T-cell (primary cell): ENCODE data around the gene SLC25A41. TPM values are rescaled to one million over a fixed set of nuclear protein-coding genes. Genes with fewer than 3 reads are reported as not detected.

Experiments used
- ATAC-seq, 4 experiments: fragments of 200-7000 bp in 3 of 4; fragments of 150-1000 bp in 1 of 4; cut with Tn5 transposase; replicated peaks in 1 of 4; 1 replicate in 3 of 4; 2 replicates in 1 of 4; pipeline ENCODE4 v1.10.0; 2021; ENCODE audit warnings: moderate library complexity in 3 of 4, mild to moderate bottlenecking in 2 of 4, moderate number of reproducible peaks in 1 of 4
- CTCF ChIA-PET, 2 donors: fragments of 300-600 bp; sonication (Branson Sonifier 250); formaldehyde crosslinking; loops; one replicate each; lab custom pipeline; 2022; ENCODE audit warnings: antibody characterized with exemption in 2 of 2; lab: Charles Lee
- POLR2A ChIA-PET, 2 donors: fragments of 300-600 bp; sonication (Branson Sonifier 250); formaldehyde crosslinking; loops; one replicate each; lab custom pipeline; 2022; ENCODE audit warnings: antibody characterized with exemption in 2 of 2; lab: Charles Lee
- DNase-seq, 35 experiments: peaks; one replicate each; pipeline versions ENCODE4 v3.0.0 to v3.0.0-alpha.2; 2013 to 2023
- H3K27ac ChIP-seq: one replicate; pipeline ENCODE4 v1.5.1; 2013; ENCODE audit warnings: low read length
- H3K27me3 ChIP-seq, 2 experiments: replicated peaks in 1 of 2; 1 replicate in 1 of 2; 2 replicates in 1 of 2; pipeline versions ENCODE4 v1.6.1 to v1.7.0; 2013; ENCODE audit warnings: low read length in 1 of 2, mixed read lengths in 1 of 2; ENCODE audit not compliant: control insufficient read depth in 2 of 2, insufficient read depth in 2 of 2; ENCODE audit errors: extremely low read depth in 1 of 2
- H3K36me3 ChIP-seq, 2 donors: 1 replicate in 1 of 2; 2 replicates in 1 of 2; pipeline versions ENCODE4 v1.6.1 to v1.7.0; 2013; ENCODE audit warnings: low read length in 1 of 2; ENCODE audit not compliant: control insufficient read depth in 2 of 2, insufficient read depth in 1 of 2; ENCODE audit errors: extremely low read depth in 1 of 2
- H3K4me1 ChIP-seq, 2 experiments: 1 replicate in 1 of 2; 2 replicates in 1 of 2; pipeline versions ENCODE4 v1.6.1 to v1.7.0; 2013; ENCODE audit warnings: low read length in 2 of 2, mixed read lengths in 1 of 2; ENCODE audit not compliant: insufficient read depth in 2 of 2, control insufficient read depth in 1 of 2; ENCODE audit errors: extremely low read depth in 1 of 2
- H3K4me3 ChIP-seq, 2 donors: 1 replicate in 1 of 2; 2 replicates in 1 of 2; pipeline versions ENCODE4 v1.5.1 to v1.7.0; 2013; ENCODE audit warnings: mild to moderate bottlenecking in 2 of 2, low read length in 1 of 2, moderate library complexity in 1 of 2; ENCODE audit not compliant: control insufficient read depth in 1 of 2; ENCODE audit errors: extremely low read depth in 1 of 2
- H3K9me3 ChIP-seq: 2 replicates; pipeline ENCODE4 v1.7.0; 2013
- H3K27ac Mint-ChIP-seq, 2 donors: one replicate each; pipeline ENCODE4 v1.8.0; 2020 to 2021; ENCODE audit warnings: mild to moderate bottlenecking in 2 of 2, mixed read lengths in 2 of 2
- H3K27me3 Mint-ChIP-seq, 2 donors: one replicate each; pipeline ENCODE4 v1.8.0; 2021 to 2022; ENCODE audit warnings: mixed read lengths in 2 of 2
- H3K36me3 Mint-ChIP-seq: one replicate; pipeline ENCODE4 v1.8.0; 2021; ENCODE audit warnings: mixed read lengths
- H3K4me1 Mint-ChIP-seq, 3 donors: one replicate each; pipeline ENCODE4 v1.8.0; 2020 to 2022; ENCODE audit warnings: mixed read lengths in 3 of 3, mild to moderate bottlenecking in 1 of 3
- H3K4me3 Mint-ChIP-seq, 3 donors: one replicate each; pipeline ENCODE4 v1.8.0; 2020 to 2022; ENCODE audit warnings: mild to moderate bottlenecking in 3 of 3, mixed read lengths in 3 of 3, moderate library complexity in 3 of 3
- H3K9me3 Mint-ChIP-seq, 3 donors: one replicate each; pipeline ENCODE4 v1.8.0; 2020 to 2022; ENCODE audit warnings: mixed read lengths in 3 of 3
- WGBS: methylation state at CpG from one replicate; pipeline ENCODE4 v1.1.5; 2013; ENCODE audit warnings: missing lambda C conversion rate; ENCODE audit not compliant: insufficient coverage; 5-methylcytosine and 5-hydroxymethylcytosine counted together
- total RNA-seq, 35 experiments: library from RNA in 6 of 35; stranded (reverse) in 6 of 35; fragments of 120-200 nt in 1 of 35; gene quantifications; one replicate each; pipeline versions ENCODE4 v1.2.1 to v1.2.4 and lab custom pipeline; 2013 to 2026

SLC25A41 gene
- total RNA-seq, 5 donors from 2014 or later (not counting 1 experiment from before 2014, with no cell fraction given), result 0.33 to 0.35 (median 0.33) TPM; not detected in 2

DNA sequence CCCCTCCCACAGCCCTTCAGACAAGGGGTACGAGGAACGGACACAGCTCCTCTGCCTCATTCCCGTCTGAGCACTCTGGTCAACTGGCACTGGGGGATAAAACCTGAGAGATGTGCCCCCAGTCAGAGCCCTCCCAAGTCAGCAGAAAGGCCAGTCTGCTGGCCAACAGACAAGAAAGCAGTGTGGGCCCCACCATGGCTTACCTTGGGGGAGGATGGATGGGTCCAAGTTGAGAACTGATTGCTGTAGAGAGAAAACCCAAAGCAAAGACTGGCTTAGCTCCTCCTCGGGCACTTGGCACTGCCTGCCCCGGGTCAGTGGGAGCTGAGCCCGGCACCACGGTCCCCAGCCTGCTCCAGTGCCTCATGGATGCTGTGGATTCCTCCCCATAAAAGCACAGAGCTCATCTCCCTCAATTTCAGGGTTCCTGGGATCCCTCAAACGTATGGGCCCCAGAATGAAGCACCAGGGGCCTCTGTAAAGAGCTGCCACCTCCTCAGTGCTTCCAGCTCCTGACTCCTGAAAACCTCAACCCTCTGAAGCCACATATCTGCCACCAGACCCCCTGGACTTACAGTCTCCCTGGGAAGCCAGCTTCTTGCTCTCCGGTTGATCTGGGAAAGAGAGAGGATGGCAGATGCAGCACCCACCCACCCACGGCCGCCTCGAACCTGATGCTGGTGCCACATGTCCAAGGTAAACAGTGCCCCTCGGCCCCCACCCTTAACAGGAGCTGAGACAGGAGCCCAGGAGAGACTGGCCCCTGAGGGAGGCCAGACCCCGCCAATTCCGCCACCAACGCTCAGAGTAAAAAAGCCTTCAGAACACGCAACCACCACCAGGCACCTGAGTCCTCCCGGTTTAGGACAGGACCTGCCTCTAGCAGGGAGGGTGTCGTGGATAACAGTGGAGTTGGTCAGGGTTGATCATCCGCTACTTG, 12.2 kb downstream of the SLC25A41 start:
- CTCF ChIA-PET, result no interaction called here
- Histone ChIP-seq H3K4me3 (no peak overlapping the region), H3K36me3 (peaks cover 13 to 59% of the 10 kb centered on the region in 2 donors), H3K27ac (no peak overlapping the region), H3K9me3 (no peaks in the 10 kb centered on the region), H3K4me1 (peaks cover 13 to 41% of the 10 kb centered on the region in 2 experiments), H3K27me3 (no peaks in the 10 kb centered on the region)
- Mint-ChIP-seq H3K27ac (no peak overlapping the region), H3K36me3 (peaks cover 28% of the 10 kb centered on the region), H3K4me3 (no peak overlapping the region), H3K9me3 (no peaks in the 10 kb centered on the region), H3K4me1 (peaks cover 31 to 42% (median 37%) of the 10 kb centered on the region in 3 donors), H3K27me3 (no peaks in the 10 kb centered on the region)
- POLR2A ChIA-PET, result no interaction called here
- 92% methylated on average over 17 of the region's 20 CpGs for WGBS
- no peak for DNase-seq
- no peak for ATAC-seq

DNA sequence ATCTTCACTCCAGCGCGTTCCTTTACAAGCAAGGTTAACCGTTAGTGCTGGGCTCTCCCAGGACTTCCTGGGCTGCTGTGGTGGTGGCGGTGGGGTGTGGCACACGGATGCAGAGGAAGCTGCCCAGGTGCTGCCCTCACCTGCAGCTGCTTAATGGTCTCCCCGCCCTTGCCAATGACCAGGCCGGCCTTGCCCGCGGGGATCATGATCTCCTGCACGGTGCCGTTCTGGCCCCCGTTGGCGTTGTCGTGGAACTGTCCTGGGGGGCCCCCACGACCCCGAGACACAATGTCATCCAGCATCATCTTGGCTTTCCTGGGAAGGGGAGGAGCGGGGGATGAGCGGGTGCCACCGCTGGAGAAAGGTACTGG, 15.0 kb downstream of the SLC25A41 start:
- no peaks in the 10 kb centered on the region for H3K27me3 ChIP-seq
- DNase-seq (no peak), ATAC-seq (no peak)
- ChIA-PET CTCF (no interaction called here), POLR2A (interaction anchor here in 1 of 2 donors (0.6 kb wide), 1 partner anchor 1773 kb away, joined by 4 read pairs; no protein-coding TSS in a partner anchor)
- Mint-ChIP-seq H3K36me3 (peaks cover 39% of the 10 kb centered on the region), H3K4me3 (no peak overlapping the region), H3K9me3 (no peaks in the 10 kb centered on the region), H3K4me1 (peaks cover 16 to 28% (median 25%) of the 10 kb centered on the region in 3 donors), H3K27me3 (no peaks in the 10 kb centered on the region), H3K27ac (no peak overlapping the region)
- 98% methylated on average over 9 of the region's 19 CpGs for WGBS
- H3K9me3 ChIP-seq, result no peaks in the 10 kb centered on the region
- peaks cover 24 to 82% of the 10 kb centered on the region in 2 donors for H3K36me3 ChIP-seq
- no peak overlapping the region for H3K4me3 ChIP-seq
- H3K4me1 ChIP-seq, result peaks cover 6 to 23% of the 10 kb centered on the region in 2 experiments
- H3K27ac ChIP-seq, result no peak overlapping the region

DNA sequence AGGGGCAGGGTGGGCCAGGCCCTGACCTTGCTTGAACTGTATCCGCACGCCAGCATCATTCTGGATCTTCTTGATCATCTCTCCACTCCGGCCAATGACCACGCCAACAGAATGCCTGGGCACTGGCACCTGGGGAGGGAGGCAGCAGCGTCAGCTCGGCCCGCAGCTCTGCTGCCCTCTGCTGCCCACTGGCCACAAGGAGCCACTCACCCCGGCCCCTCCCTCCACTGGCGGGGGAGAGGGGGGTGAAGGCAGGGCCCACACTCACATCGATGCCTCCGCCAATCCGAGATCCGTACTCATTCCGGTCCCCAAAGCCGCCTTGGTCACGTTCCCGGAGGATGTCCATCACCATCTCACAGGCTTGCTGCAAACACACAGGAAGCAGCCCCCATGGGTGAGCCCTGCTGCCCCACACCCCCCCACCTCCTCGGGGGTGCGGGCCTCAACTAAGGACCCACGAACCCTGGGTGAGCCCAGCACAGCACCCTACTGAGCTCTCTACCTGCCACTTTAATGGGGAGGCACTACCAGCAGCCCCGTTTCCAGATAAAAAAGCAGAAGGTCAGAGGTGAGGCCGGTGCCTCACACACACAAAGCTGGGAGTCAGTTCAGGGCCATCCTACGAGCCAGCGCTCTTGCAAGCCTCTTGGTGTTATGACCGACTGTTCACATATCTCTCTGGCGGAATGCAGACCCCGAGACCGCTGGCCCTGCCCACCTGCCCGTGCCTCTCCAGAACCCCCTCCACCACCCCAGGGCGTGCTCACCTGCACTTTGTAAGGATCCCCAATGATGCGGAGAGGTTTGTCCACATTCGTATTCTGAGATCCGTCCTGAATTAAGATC, 15.6 kb downstream of the SLC25A41 start:
- H3K4me3 ChIP-seq, result no peak overlapping the region
- H3K4me1 ChIP-seq, result peaks cover under 1 to 16% of the 10 kb centered on the region in 2 experiments
- no peak overlapping the region for H3K27ac ChIP-seq
- no peak for ATAC-seq
- no peaks in the 10 kb centered on the region for H3K9me3 ChIP-seq
- Mint-ChIP-seq H3K4me3 (no peak overlapping the region), H3K9me3 (no peaks in the 10 kb centered on the region), H3K27me3 (no peaks in the 10 kb centered on the region), H3K4me1 (peaks cover 10 to 22% (median 20%) of the 10 kb centered on the region in 3 donors), H3K27ac (no peak overlapping the region), H3K36me3 (peaks cover 39% of the 10 kb centered on the region)
- CTCF ChIA-PET, result no interaction called here
- peaks cover 24 to 82% of the 10 kb centered on the region in 2 donors for H3K36me3 ChIP-seq
- POLR2A ChIA-PET, result no interaction called here
- DNase-seq, result no peak
- no peaks in the 10 kb centered on the region for H3K27me3 ChIP-seq
- 95% methylated on average over 22 of the region's 33 CpGs for WGBS

DNA sequence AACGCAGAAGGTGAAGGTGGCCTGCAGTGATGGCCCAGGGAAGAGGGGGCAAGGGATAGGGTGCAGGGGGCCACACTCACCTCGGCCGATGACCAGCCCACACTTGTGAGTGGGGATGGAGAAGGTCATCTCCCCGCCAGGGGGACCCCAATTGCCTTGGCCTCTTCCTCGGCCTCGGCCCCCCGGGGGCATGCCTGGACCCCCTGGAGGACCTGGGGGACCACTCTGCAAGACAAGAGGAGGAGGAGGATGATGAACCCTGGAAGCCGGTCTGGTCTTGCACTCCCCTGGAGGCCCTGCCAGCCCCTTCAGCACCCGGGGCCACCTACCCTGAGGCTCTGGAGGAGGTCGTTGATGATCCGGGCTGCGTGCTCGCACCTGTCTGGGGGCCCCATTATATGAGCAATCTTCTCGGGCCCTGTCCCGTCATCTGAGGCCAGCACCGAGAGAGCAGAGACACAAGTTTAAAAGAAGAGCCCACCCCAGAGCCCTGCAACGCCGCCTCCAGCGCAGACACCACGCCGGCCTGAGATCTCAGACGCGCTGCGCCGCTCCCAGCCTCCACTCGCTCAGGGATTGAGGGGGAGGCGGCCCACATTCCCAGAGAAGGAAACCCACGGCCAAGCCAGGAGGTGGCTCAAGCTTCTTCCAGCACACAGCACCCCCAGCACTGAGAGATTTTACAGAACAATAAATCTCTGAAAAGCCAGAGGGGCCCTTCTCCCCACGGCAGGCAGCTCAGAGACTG, 16.7 kb downstream of the SLC25A41 start:
- no peaks in the 10 kb centered on the region for H3K9me3 Mint-ChIP-seq

DNA sequence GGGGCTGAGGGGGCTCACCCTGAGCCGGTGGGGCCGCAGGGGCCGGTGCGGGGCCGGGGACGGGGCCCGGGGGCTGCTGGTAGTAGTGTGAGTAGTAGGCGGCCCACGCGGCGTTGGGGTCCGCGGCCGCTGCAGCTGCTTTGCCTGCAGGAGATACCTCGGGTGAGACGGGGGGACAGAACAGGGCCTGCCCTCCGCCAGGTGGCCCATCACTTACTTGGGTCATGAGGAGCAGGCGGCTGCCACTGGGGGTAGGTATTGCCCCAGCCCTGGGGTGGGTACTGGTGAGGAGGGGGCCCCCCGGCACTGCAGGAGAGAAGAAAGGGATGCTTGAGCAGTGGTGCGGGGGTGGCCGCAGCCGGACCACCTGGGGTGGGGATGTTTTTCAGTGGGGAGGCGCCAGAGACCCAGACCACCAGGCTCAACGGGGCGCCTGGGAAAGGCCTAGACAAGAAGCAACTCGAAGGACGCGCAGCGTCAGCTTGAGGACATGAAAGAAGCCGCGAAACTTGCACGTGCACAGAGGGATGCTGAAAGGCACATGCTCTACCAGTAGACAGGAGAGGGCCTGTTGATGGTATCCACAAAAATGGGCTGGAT, 17.9 kb downstream of the SLC25A41 start:
- WGBS, result 97% methylated on average over 26 of the region's 32 CpGs
- no peak overlapping the region for H3K4me3 ChIP-seq
- Mint-ChIP-seq H3K36me3 (peaks cover 36% of the 10 kb centered on the region), H3K4me1 (peaks cover 0 to 2% (median 2%) of the 10 kb centered on the region in 3 donors), H3K27ac (no peak overlapping the region), H3K27me3 (no peaks in the 10 kb centered on the region), H3K9me3 (no peaks in the 10 kb centered on the region), H3K4me3 (no peak overlapping the region)
- ChIA-PET POLR2A (no interaction called here), CTCF (no interaction called here)
- H3K4me1 ChIP-seq, result no peaks in the 10 kb centered on the region
- H3K9me3 ChIP-seq, result no peaks in the 10 kb centered on the region
- no peaks in the 10 kb centered on the region for H3K27me3 ChIP-seq
- H3K36me3 ChIP-seq, result peaks cover 24 to 66% of the 10 kb centered on the region in 2 donors
- no peak overlapping the region for H3K27ac ChIP-seq
- DNase-seq, result no peak
- ATAC-seq, result no peak

More for the DNA sequence above, 16.7 kb downstream of the SLC25A41 start:
- Histone ChIP-seq H3K36me3 (peaks cover 24 to 77% of the 10 kb centered on the region in 2 donors), H3K4me1 (peaks cover 0 to 5% of the 10 kb centered on the region in 2 experiments), H3K4me3 (no peak overlapping the region), H3K9me3 (no peaks in the 10 kb centered on the region), H3K27ac (no peak overlapping the region), H3K27me3 (no peaks in the 10 kb centered on the region)
- ChIA-PET POLR2A (no interaction called here), CTCF (no interaction called here)
- Mint-ChIP-seq H3K36me3 (peaks cover 39% of the 10 kb centered on the region), H3K4me1 (peaks cover 0 to 11% (median 9%) of the 10 kb centered on the region in 3 donors), H3K27me3 (no peaks in the 10 kb centered on the region), H3K27ac (no peak overlapping the region), H3K4me3 (no peak overlapping the region)
- ATAC-seq (no peak), DNase-seq (no peak)
- 94% methylated on average over 26 of the region's 29 CpGs for WGBS
